K562 (cell line): Measurements from ENCODE around the gene DLST. TPM values are rescaled to one million over a fixed set of nuclear protein-coding genes. Genes with fewer than 3 reads are reported as not detected.
A peak's percentile ranks its signal among the peaks of the same experiment; 100 is the strongest.

Experiments
- AFF1 ChIP-seq, 2 experiments: fragments of 450-650 bp; IDR thresholded peaks; 2 replicates each; pipeline ENCODE4 v1.6.1; 2018; ENCODE audit warnings: mild to moderate bottlenecking in 2 of 2, low read depth in 1 of 2; ENCODE audit not compliant: partially characterized antibody in 2 of 2
- ARID4B ChIP-seq: sonication (generic); formaldehyde crosslinking; IDR thresholded peaks from 2 replicates; pipeline ENCODE4 v1.8.0; 2022; ENCODE audit warnings: mild to moderate bottlenecking, missing genetic modification reagents
- GTF2F1 ChIP-seq: IDR thresholded peaks from 2 replicates; pipeline ENCODE4 v1.6.1; 2011; ENCODE audit warnings: low read depth, low read length, improper control_type of control experiment
- HNRNPH1 ChIP-seq: fragments of 200-400 bp; formaldehyde crosslinking; optimal IDR thresholded peaks from 2 replicates; pipeline ENCODE3; 2017; ENCODE audit warnings: low read depth, mild to moderate bottlenecking, low read length, moderate library complexity
- ILK ChIP-seq: fragments of 450-650 bp; IDR thresholded peaks from 2 replicates; pipeline ENCODE4 v1.6.1; 2016; ENCODE audit warnings: missing genetic modification characterization, low read depth, mild to moderate bottlenecking, missing compliant biosample characterization, moderate library complexity, borderline replicate concordance
- SNAPC5 ChIP-seq: fragments of 250-450 bp; sonication (Bioruptor Pico); IDR thresholded peaks from 2 replicates; pipeline ENCODE4 v1.8.0; 2021; ENCODE audit warnings: moderate library complexity, mild to moderate bottlenecking, inconsistent platforms
- TCFL5 ChIP-seq: fragments of 250-450 bp; sonication (Bioruptor Pico); conservative IDR thresholded peaks from 2 replicates; pipeline ENCODE4 v1.6.1; 2021; ENCODE audit warnings: mild to moderate bottlenecking, moderate library complexity, matching md5 sums
- ZEB2 ChIP-seq: fragments of 450-650 bp; IDR thresholded peaks from 2 replicates; pipeline ENCODE4 v1.6.1; 2016
- ZNF512 ChIP-seq: IDR thresholded peaks from 2 replicates; pipeline ENCODE4 v1.6.1; 2016; ENCODE audit warnings: missing genetic modification characterization, missing compliant biosample characterization
- ZNF609 ChIP-seq: sonication (generic); formaldehyde crosslinking; IDR thresholded peaks from 2 replicates; pipeline ENCODE4 v1.8.1; 2023; ENCODE audit warnings: missing genetic modification reagents, mild to moderate bottlenecking, borderline replicate concordance
- polyA plus RNA-seq, 8 experiments: library from polyadenylated mRNA; depleted of rRNA in 4 of 8; stranded (reverse) in 5 of 8; unstranded in 3 of 8; fragments of >200 nt; fragmentation: Nextera tagmentation in 2 of 8; fragmentation: Illumina TruSeq in 1 of 8; extraction: Ambion mirVana in 2 of 8; extraction: Trizol in 1 of 8; gene quantifications; 2 replicates each; pipeline versions ENCODE4 v1.2.1 to v1.2.3, GENCODE V29; 2011 to 2014; ENCODE audit warnings: inconsistent platforms in 1 of 8, missing spikeins in 1 of 8
- total RNA-seq, 7 experiments: library from RNA; depleted of rRNA in 6 of 7; stranded (reverse); fragments of >200 nt in 6 of 7; fragmentation: Illumina TruSeq in 2 of 7; extraction: Trizol in 2 of 7; gene quantifications; 2 replicates each; pipeline versions ENCODE4 v1.2.1 to v1.2.3, GENCODE V29; 2011 to 2021; ENCODE audit warnings: low replicate concordance in 1 of 7

The DLST gene
- total and polyA plus RNA-seq, 9 of the 15 experiments (the other 6 are each of a cell fraction or from before 2014, with no cell fraction given): 3.0 to 73.7 (median 45.4) TPM

- 0 out of 2 replicates have a peak, but pooled peaks have one; percentile 25 for TF ChIP-seq ARID4B
- no peak for TF ChIP-seq SNAPC5
- no peak for TF ChIP-seq ZEB2
- no peak for TF ChIP-seq TCFL5 (CRISPR knock-in tag)
- no peak for TF ChIP-seq HNRNPH1
- TF ChIP-seq AFF1 (IDR thresholded peaks at IDR 0.05; ENCODE audit: low read depth in 1 of 2, partially characterized antibody in 2 of 2): no peak
- no peak for TF ChIP-seq ZNF609 (CRISPR knock-in tag)
- no peak for TF ChIP-seq ZNF512 (tag)
- no peak for TF ChIP-seq GTF2F1
- no peak for TF ChIP-seq ILK (tag)
Observed at GRCh38 chr14:74882103-74882920, 596 bp downstream of the DLST start (continued).
